HG02973 (cell line): Measurements from ENCODE around the gene TNRC6C.

Source experiments
- ATAC-seq: cut with Tn5 transposase; IDR thresholded peaks from one replicate; pipeline ENCODE4 v1.9.1; 2021; ENCODE audit warnings: moderate library complexity; ENCODE audit not compliant: unreplicated experiment

TNRC6C gene

GRCh38 chr17:78123258-78123929, 164.9 kb downstream of the TNRC6C start:
- no peak for ATAC-seq

DNA sequence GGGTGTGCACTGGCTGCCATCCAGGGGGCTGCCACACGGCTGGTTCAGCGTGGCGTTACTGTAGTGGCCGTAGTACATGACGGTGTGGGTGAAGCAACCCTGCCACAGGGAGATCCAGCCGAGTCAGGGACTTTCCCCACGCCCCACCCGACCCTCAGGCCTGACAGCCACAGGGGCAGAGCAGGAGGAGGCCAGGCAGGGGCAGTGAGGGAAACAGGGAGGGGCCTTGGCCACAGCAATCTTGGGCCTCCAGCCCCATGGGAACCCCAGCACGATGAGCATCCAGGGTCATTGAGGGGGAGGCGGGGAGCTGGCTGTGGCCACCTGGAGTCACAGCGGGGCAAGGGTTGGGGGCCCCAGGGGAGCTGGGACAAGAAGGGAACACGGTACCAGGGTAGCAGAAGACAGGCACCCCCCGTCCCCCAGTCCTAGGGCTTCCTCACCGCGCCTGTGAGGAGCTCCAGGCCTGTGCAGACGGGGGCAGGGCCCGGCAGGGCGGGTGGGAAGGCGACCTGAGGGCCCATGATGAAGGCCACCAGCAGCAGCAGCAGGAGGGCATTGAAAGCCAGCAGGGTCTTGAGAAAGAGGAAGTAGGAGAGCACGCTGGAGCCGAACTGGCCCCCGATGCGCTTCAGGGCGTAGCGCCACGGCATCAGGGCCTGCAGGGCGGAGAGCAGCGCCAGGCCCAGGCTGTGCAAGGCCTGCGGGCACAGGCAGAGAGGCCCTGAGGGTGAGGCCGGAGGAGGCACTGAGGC, 165.8 kb downstream of the TNRC6C start:
- ATAC-seq: no peak

GRCh38 chr17:78124836-78125137, 166.3 kb downstream of the TNRC6C start:
- no peak for ATAC-seq

- ATAC-seq: no peak
Measured at GRCh38 chr17:78125138-78125913, 166.8 kb downstream of the TNRC6C start.

DNA sequence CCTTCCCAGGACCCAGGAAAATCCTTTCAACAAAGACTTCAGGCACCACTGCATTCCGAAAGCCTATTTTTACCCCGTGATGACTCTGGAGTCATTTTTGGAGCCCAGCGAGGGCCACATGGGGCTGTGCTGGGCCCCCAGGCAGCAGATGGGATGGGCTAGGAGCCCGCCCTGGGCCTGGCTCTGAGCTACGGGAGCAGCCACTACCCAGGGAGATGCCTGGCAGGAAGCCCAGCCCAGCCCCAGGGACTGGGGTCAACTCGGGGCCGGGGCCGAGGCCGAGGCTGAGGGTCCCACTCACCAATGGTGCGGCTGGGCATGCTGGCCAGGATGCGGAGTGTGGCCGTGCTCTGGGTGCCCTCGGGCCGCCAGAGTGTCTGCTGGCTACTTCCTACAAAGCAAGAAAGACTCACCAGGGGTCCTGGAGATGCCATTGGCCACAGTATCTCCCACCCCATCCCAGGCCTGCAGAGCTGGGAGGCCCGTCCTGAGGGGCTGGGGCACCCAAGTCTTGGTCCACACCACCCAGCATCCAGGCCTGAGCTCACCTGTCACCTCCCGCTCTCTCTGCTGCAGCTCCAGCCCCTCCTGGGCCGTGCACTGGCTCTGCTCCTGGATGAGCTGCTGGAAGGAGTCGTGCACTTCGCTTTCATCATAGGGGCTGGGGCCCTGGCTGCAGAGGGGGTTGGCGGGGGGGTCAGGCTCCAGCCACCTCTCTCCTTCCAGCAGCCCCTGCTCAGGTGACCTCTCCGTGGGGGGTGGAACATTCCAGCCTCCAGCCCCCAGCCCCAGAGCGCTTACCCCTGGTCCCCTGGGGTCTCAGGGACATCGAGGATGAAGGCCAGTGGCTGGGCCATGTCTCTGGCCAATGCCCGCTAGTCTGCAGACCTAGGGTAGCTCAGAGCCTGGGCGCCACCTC, 167.7 kb downstream of the TNRC6C start:
- no peak for ATAC-seq

DNA sequence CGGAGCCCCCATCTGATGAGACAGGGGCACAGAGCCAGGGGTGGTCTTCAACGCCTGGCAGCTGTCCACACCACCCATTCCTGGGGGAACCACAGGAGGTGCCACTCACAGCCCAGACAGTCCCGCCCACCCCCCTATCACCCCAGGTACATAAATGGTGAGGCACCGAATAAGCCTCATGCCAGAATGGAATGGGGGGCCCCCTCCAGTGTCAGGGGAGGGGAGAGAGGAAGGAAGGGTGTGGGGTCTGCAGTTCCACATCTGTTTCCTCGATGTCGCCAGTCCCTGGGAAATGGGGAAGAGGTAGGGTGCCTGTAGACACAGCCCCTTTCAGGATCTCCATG, 168.4 kb downstream of the TNRC6C start:
- no peak for ATAC-seq

- no peak for ATAC-seq
Measured at GRCh38 chr17:78127239-78127887, 168.9 kb downstream of the TNRC6C start.

DNA sequence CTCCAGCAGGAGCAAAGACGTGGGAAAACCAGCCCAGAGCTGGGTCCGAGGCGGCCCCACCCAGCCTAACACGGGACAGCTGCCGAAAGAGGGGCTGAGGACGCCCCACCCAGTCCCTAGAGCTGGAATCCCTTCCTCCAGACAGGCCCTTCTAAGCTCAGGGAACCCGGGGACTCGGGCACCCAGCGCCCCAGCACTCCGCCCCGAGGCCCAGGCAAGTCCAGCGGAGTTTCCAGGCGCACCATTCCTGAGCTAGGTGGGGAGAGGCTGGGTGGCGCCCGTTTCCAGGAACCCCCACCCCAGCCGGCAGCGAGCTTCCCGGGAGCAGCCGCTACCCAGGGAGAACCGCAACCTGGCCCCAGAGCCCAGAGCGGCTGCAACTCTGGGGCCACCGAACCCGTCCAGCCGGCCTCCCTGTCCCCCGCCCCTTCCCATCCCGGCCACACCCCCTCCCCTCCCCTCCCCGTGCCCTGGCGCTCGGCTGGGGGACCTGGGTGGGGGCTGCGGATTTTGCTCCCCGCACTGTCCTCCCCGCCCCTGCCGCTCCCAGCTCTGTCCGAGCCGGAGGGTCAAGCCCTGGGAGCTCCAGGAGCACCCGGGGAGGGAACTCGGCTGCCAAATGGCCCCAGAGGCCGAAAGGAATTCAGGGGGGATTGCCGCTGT, 169.5 kb downstream of the TNRC6C start:
- ATAC-seq: no peak

DNA sequence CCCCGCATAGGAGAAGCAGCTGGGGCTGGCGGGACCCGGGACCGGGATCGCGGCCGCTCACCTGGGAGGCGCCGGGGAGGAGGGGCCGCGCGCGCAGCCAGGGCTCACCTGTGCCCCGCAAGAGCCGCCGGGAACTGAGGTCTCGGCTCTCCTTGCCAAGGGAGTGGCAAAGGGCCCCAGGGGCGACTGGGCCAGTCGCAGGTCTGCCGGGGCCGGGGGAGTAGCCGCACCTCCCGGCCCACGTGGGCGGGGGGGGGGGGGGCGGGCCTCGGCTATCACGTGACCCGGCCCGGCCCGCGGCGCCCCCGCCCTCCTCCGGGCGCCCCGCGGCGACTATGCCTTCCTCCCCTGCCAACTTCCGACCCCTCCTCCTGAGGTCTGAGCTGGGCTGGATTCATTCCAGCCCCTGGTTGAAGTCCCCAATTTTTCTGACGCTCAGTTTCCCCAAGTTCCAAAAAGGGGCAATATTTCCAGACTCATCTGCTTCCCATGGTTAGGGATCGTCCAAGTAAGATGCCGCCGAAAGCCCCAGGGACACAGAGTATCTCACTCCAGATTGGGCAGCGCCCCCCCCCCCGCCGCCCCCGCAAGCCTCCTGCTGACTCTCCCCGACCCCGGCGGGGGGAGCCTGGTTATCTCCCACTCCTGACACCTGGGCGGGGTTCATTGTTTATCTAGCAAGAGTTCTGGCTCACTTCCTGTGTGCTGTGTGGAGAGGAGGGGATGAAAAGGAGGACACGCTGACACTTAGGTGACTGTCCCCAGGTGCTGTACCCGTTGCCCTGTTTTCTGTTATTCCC, 170.2 kb downstream of the TNRC6C start, which contains the start of gene TMC6:
Gene TMC6 (minus strand): TSS at position 205 of the 800 bp plus-strand sequence. CDS start 1,923 bp downstream, outside the sequence.
- ATAC-seq: no peak

DNA sequence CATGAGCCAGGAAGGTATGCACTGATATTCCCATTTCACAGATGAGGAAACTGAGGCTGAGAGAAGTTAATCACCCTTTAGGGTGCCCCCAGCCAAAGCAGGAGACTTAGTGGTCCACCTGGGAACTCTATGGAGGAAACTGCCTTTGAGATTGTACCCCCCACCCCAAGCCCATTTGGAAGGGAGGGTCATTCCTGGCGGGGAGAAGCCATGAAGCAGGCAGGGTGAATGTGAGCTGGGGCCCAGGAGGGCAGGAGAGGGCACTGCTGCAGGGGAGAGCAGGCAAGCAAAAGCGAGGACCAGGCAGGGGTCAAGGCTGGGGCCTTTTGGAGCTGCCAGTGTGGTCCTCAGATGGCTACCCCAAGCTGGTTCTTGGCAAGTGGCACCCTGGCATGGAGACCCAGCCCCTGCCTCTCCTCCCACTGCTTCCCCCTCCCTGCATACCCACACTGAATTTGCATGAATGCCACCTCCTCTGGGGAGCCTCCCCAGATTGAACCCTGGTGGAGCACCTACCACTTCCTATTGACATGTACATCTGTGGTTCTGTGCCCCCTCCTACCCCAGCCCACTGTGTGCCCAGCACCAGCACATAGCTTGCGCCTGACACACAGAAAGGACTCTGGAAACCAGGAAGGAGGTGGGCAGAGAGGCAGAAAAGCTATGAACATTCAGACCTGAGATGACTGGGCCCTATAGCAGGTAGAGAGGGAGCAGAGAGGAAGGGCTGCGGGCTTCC, 171.0 kb downstream of the TNRC6C start:
- no peak for ATAC-seq

GRCh38 chr17:78130090-78130436, 171.6 kb downstream of the TNRC6C start:
- no peak for ATAC-seq

- ATAC-seq: peak; percentile 23
Measured at GRCh38 chr17:78130437-78131101, 172.1 kb downstream of the TNRC6C start, which contains the start of gene TMC8. Gene TMC8 (plus strand): TSS chr17:78130771. CDS start chr17:78131589, 818 bp downstream.

DNA sequence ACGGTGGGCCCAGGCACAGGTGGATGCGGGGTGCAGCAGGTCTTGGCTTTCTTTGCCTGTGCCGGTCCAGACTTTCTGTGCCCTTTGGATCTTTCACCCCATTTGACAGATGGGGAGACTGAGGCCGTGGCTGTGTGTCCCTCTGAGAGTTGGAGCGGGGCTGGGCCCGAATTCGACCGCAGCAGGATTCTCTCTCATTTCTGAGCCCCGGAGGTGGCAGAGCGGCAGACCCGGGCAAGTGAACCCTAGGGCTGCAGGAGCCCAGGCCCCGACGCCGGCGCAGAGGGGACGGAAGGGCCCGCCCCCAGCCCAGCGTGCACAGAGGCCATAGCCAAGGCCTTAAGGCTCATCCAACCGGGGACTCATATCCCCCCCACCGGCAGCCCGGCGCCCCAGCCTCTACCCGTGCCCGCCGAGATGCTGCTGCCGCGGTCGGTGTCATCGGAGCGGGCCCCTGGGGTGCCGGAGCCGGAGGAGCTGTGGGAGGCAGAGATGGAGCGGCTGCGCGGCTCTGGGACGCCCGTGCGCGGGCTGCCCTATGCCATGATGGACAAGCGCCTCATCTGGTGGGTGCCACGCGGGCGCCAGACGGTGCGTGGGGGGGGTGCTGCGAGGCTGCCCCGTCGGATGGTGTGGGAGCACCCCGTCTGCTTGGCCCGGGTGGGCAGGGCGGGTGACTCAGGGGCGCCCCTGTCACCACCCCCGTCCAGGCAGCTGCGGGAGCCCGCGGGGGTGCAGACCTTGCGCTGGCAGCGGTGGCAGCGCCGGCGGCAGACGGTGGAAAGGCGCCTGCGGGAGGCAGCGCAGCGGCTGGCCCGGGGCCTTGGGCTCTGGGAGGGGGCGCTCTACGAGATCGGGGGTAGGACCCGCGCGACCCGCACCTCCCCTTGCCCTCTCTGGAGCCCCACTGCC, 172.9 kb downstream of the TNRC6C start:
- ATAC-seq: no peak

GRCh38 chr17:78132084-78132676, 173.7 kb downstream of the TNRC6C start:
- ATAC-seq: no peak

DNA sequence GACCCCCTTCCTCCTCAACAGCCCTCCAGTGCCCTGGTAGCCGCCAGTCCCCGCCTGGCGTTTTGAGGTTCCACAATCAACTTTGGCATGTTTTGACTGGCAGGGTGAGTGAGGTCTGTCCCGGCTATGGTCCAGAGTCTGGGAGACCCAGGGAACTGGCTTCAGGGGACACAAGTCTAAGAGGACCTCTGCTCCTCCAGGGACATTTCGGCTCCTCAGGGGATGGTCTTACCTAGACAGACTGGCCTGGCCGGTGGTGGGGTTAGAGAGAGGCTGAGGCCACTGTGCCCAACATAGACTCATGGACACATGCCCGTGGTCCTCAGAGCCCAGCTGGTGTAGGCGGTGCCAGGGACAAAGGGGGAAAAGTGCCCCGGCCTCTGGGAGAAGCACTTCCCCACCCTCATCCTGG, 174.3 kb downstream of the TNRC6C start:
- no peak for ATAC-seq

- ATAC-seq: no peak
Measured at GRCh38 chr17:78133179-78133951, 174.9 kb downstream of the TNRC6C start.
